ENCODE results near the gene NPDC1. TPM values are rescaled to one million over a fixed set of nuclear protein-coding genes. Genes with fewer than 3 reads are reported as not detected.
A peak's percentile ranks its signal among the peaks of the same experiment; 100 is the strongest.

NPDC1 gene
- total RNA-seq, 1 donor from 2014 or later, result 63.9 TPM

DNA sequence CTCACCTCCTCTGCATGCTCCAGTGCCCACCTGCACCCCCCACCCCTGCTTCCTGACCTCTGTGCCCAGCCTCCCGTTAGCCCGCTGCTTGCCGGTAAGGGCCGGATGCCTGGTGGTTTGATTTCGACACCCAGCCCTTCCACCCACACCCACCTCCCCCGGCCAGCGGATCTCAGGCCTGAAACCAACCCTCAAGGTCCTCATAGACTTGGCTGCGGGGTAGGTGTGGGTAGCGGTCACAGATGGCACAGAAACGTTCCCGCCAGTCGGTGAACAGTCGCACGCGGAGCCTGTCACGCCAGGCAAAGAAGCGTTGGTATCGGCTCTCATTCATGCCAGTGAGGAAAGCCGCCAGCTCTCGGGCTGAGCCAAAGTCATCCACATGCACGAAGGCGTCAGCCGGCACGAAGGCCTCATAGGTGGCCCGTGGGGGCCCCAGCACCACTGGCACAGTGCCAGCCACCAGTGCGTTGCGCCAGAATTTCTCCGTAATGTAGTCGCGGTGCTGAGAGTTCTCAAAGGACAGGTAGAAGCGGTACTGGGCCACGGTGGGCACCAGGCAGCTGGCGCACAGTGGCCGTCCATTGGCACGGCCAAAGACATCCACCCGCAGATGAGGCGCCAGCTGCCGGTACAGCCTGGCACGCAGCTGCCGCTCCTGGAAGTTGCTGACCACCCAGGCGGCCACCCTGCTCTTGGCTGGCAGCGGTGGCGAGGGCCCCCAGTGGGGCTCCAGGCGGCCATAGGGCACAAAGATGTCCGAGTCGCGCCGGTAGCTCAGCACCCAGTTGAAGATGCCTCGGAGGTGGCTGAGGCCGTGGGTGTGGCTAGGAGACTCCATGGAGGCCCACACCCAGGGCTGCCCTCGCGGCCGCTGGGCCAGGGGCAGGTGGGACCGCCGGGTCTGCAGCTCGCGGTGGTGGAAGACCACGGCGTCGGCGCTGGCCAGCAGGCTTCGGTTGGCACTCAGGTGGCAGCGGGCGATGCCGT, 15.1 kb downstream of the NPDC1 start:
- no peak for DNase-seq
- intact Hi-C loops (cut with micrococcal nuclease), result no loop called here
- Histone ChIP-seq H3K27me3 (ENCODE audit: low read depth) (no peaks in the 10 kb centered on the region), H3K4me3 (no peak overlapping the region), H3K36me3 (no peaks in the 10 kb centered on the region), H3K4me1 (peaks cover 47% of the 10 kb centered on the region), H3K27ac (replicated peaks) (no peak overlapping the region), H3K9me3 (replicated peaks) (no peaks in the 10 kb centered on the region)
- TF ChIP-seq, protein P1, sequence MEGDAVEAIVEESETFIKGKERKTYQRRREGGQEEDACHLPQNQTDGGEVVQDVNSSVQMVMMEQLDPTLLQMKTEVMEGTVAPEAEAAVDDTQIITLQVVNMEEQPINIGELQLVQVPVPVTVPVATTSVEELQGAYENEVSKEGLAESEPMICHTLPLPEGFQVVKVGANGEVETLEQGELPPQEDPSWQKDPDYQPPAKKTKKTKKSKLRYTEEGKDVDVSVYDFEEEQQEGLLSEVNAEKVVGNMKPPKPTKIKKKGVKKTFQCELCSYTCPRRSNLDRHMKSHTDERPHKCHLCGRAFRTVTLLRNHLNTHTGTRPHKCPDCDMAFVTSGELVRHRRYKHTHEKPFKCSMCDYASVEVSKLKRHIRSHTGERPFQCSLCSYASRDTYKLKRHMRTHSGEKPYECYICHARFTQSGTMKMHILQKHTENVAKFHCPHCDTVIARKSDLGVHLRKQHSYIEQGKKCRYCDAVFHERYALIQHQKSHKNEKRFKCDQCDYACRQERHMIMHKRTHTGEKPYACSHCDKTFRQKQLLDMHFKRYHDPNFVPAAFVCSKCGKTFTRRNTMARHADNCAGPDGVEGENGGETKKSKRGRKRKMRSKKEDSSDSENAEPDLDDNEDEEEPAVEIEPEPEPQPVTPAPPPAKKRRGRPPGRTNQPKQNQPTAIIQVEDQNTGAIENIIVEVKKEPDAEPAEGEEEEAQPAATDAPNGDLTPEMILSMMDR (IDR thresholded peaks at IDR 0.05; ENCODE audit: borderline replicate concordance), result no peak

- no peak overlapping the region for H3K27ac ChIP-seq (replicated peaks)
- TF ChIP-seq, protein P1 (IDR thresholded peaks at IDR 0.05; ENCODE audit: borderline replicate concordance), result no peak
- H3K4me3 ChIP-seq, result no peak overlapping the region
- H3K36me3 ChIP-seq, result no peaks in the 10 kb centered on the region
- peaks cover 39% of the 10 kb centered on the region for H3K4me1 ChIP-seq
- intact Hi-C loops (cut with micrococcal nuclease), result no loop called here
- no peaks in the 10 kb centered on the region for H3K27me3 ChIP-seq (ENCODE audit: low read depth)
- no peaks in the 10 kb centered on the region for H3K9me3 ChIP-seq (replicated peaks)
- DNase-seq, result no peak
These were observed 16.0 kb downstream of the NPDC1 start for GRCh38 chr9:137030006-137030405.

- Histone ChIP-seq H3K9me3 (replicated peaks) (no peaks in the 10 kb centered on the region), H3K4me1 (peaks cover 32% of the 10 kb centered on the region), H3K27ac (replicated peaks) (peak overlapping the region; percentile 0), H3K27me3 (ENCODE audit: low read depth) (no peaks in the 10 kb centered on the region), H3K4me3 (peak overlapping the region; percentile 77), H3K36me3 (no peaks in the 10 kb centered on the region)
- intact Hi-C loops (cut with micrococcal nuclease), result no loop called here
- TF ChIP-seq, protein P1 (IDR thresholded peaks at IDR 0.05; ENCODE audit: borderline replicate concordance), result peak; percentile 90
- DNase-seq, result peak; percentile 86
These were observed 16.7 kb downstream of the NPDC1 start for GRCh38 chr9:137029058-137029936.

DNA sequence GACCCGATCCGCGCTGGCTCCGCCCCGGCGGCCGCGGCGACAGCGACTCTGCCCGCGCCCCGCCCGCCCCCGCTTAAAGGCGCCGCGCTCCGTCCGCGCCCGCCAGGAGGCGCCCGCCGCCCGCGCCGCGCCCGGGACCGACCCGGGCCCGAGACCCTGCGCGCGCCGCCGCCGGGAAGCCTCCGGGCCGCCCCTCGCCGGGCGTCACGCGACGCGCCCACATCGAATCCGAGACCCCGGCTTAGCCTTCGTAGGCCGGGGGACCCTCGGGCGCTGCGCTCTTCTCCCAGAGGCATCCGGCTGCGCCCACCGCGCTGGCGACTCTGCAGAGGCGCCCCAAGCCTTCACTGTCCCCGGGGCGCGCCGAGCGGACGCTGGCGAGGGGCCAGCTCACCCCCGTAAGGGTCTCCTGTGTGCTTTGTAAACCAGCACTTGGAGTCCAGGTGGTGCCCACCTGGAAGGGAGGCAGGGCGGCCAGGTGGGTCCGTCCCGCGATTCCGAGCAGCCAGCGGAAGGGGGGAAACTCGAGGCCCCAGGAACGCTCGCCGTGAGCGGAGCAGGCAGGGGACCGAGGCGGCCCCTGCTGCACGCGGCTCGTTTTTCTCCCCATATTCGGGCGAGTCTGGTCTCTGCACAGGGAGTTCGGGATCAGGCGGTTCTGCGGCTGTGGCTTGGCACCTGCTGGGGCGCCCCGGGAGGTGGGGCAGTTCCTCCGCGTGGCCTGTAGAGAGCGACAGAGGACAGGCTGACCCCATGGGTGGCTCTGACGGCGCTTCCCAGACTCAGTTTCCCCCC, 17.5 kb downstream of the NPDC1 start:
- Histone ChIP-seq H3K4me3 (peak overlapping the region; percentile 77), H3K36me3 (no peaks in the 10 kb centered on the region), H3K27me3 (ENCODE audit: low read depth) (no peaks in the 10 kb centered on the region), H3K27ac (replicated peaks) (peak overlapping the region; percentile 66), H3K9me3 (replicated peaks) (no peaks in the 10 kb centered on the region), H3K4me1 (peaks cover 31% of the 10 kb centered on the region)
- intact Hi-C loops (cut with micrococcal nuclease), result no loop called here
- TF ChIP-seq, protein P1 (IDR thresholded peaks at IDR 0.05; ENCODE audit: borderline replicate concordance), result no peak
- DNase-seq, result peak; percentile 77
